Ascending aorta (tissue), 2 donors: ENCODE measurements around the gene NINL. TPM values are rescaled to one million over a fixed set of nuclear protein-coding genes. Genes with fewer than 3 reads are reported as not detected.

Source experiments
- DNase-seq, 2 donors: peaks; one replicate each; pipeline ENCODE4 v3.0.0-alpha.2; 2019; ENCODE audit warnings: low spot score in 2 of 2
- H3K27ac ChIP-seq, 2 donors: fragments of 200-600 bp; sonication (generic); one replicate each; pipeline ENCODE4 v1.5.1; 2016 to 2017; ENCODE audit warnings: mild to moderate bottlenecking in 1 of 2
- H3K27me3 ChIP-seq: fragments of 200-600 bp; sonication (generic); one replicate; pipeline ENCODE4 v1.5.1; 2017
- H3K36me3 ChIP-seq, 2 donors: fragments of 200-600 bp; sonication (generic); one replicate each; pipeline ENCODE4 v1.5.1; 2016
- H3K4me1 ChIP-seq, 2 donors: fragments of 200-600 bp; sonication (generic); one replicate each; pipeline ENCODE4 v1.5.1; 2016 to 2017; ENCODE audit warnings: mild to moderate bottlenecking in 1 of 2
- H3K4me3 ChIP-seq, 2 donors: fragments of 200-600 bp; sonication (generic); one replicate each; pipeline ENCODE4 v1.5.1; 2016 to 2017; ENCODE audit warnings: mild to moderate bottlenecking in 1 of 2
- H3K9me3 ChIP-seq, 2 donors: fragments of 200-600 bp; sonication (generic); one replicate each; pipeline ENCODE4 v1.5.1; 2016
- CTCF ChIP-seq, 3 experiments: fragments of 200-600 bp in 2 of 3; fragments of 450-650 bp in 1 of 3; sonication (generic) in 2 of 3; IDR thresholded peaks; one replicate each; pipeline ENCODE4 v1.5.1; 2016 to 2019; ENCODE audit warnings: antibody characterized with exemption in 3 of 3, mild to moderate bottlenecking in 1 of 3, moderate library complexity in 1 of 3
- intact Hi-C: fragments of 100-400 bp; cut with DNase I; formaldehyde crosslinking; loops from one replicate; pipeline ENCODE4 v1.15.1; 2023
- total RNA-seq: library from RNA; depleted of rRNA; stranded (reverse); fragments of >200 nt; gene quantifications from one replicate; pipeline ENCODE4 v1.1.0, GENCODE V29; 2016

NINL gene
- total RNA-seq, 1 donor from 2014 or later, result 18.0 TPM

DNA sequence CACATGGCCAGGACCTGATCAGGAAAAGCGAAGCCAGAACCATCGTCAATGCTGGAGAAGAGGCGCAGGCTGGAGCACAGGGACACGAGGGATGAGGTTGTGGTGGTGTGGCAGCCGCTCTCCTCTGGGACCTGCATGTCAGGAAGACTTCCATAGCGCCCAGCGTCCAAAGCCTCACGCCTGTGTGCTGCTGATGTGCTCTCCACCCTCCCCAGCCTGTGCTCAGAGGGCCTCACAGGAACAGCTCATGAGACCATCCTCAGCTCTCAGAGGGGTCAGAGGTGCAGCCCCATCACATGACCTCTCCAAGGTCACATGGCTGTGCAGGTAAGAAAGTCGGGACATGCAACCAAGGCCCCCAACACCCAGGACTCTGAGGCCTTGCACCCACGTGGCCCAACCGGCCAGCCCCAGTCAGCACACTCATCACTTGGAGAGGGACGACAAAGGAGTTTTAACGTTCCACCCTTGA, 84.4 kb downstream of the NINL start:
- Histone ChIP-seq H3K36me3 (peaks cover 47 to 56% of the 10 kb centered on the region in 2 donors), H3K27ac (no peak overlapping the region), H3K4me3 (no peak overlapping the region), H3K9me3 (no peaks in the 10 kb centered on the region), H3K27me3 (no peaks in the 10 kb centered on the region), H3K4me1 (no peaks in the 10 kb centered on the region)
- no peak for DNase-seq
- no peak for TF ChIP-seq CTCF (IDR thresholded peaks at IDR 0.05)
- intact Hi-C loops, result no loop called here

GRCh38 chr20:25499855-25500434, 85.4 kb downstream of the NINL start:
- Histone ChIP-seq H3K4me1 (no peaks in the 10 kb centered on the region), H3K27me3 (no peaks in the 10 kb centered on the region), H3K27ac (no peak overlapping the region), H3K36me3 (peaks cover 52 to 53% of the 10 kb centered on the region in 2 donors), H3K9me3 (no peaks in the 10 kb centered on the region), H3K4me3 (no peak overlapping the region)
- intact Hi-C loops, result no loop called here
- no peak for TF ChIP-seq CTCF (IDR thresholded peaks at IDR 0.05)
- DNase-seq, result no peak

DNA sequence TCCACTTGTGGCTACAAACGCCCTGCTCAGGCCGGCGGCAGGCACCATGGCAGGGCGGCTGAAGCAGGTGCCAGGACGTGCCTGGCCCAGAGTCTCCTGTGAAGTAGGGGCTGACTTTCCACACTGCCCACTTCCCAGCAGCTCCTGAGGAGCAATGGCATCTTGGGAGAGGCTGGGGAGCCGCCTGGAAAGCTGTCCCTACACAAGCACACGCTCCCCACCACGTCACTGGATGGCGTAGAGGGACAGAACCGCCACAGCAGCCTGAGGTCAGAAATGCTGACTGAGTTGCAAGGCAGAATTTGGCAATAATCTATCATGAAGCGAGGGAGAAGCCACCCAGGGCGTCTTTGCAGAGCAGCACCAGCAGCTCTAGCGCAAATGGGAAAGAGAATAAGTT, 86.3 kb downstream of the NINL start:
- Histone ChIP-seq H3K4me1 (no peaks in the 10 kb centered on the region), H3K36me3 (peaks cover 49% of the 10 kb centered on the region in 2 donors), H3K4me3 (no peak overlapping the region), H3K9me3 (no peaks in the 10 kb centered on the region), H3K27ac (no peak overlapping the region), H3K27me3 (no peaks in the 10 kb centered on the region)
- no peak for TF ChIP-seq CTCF (IDR thresholded peaks at IDR 0.05)
- intact Hi-C loops, result no loop called here
- no peak for DNase-seq

- no peak overlapping the region for H3K27ac ChIP-seq
- no peaks in the 10 kb centered on the region for H3K4me1 ChIP-seq
- intact Hi-C loops, result no loop called here
- peaks cover 42% of the 10 kb centered on the region in 2 donors for H3K36me3 ChIP-seq
- no peaks in the 10 kb centered on the region for H3K9me3 ChIP-seq
- TF ChIP-seq CTCF (IDR thresholded peaks at IDR 0.05), result no peak
- DNase-seq, result no peak
- no peaks in the 10 kb centered on the region for H3K27me3 ChIP-seq
- H3K4me3 ChIP-seq, result no peak overlapping the region
Observed at GRCh38 chr20:25498280-25498606, 87.1 kb downstream of the NINL start.

DNA sequence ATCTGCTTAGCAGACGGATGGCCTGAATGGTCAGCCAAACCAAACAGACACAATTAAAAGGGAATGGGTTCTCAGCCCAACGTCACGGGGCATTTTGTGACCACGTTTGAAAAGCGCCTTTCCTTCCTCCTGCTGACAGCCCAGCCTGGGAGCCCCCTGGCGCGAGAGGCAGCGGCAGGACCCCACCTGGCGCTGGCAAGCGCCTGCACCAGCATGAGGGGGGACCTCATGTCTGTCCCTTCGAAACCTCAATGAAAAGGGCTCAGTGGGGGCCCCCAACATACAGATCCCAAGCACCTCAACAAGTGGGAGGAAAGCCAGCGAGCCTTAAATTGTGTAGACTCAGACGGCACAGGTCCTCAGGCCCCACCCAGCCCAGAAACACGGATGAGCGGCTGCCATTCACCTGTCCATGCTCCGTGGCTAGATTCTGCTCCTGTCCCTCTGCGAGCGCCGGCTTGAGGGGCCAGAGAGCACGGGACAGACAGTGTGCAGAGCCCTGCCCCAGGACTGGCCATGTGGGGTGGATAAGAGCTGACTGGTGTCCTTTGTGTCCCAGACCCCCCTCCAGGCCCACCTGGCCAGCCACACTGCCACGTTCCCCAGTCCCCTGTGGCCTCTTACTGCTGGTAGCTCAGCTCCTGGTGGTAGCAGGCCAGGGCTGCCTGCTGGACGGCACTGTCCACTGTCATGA, 87.6 kb downstream of the NINL start:
- H3K36me3 ChIP-seq, result peaks cover 38 to 41% of the 10 kb centered on the region in 2 donors

More for the DNA sequence above, 87.6 kb downstream of the NINL start:
- Histone ChIP-seq H3K27me3 (no peaks in the 10 kb centered on the region), H3K4me1 (no peaks in the 10 kb centered on the region), H3K9me3 (no peaks in the 10 kb centered on the region), H3K4me3 (no peak overlapping the region), H3K27ac (no peak overlapping the region)
- intact Hi-C loops, result no loop called here
- no peak for TF ChIP-seq CTCF (IDR thresholded peaks at IDR 0.05)
- no peak for DNase-seq
